H1 (cell line): ENCODE results near the gene DKK1. TPM values are rescaled to one million over a fixed set of nuclear protein-coding genes. Genes with fewer than 3 reads are reported as not detected.

Experiments used
- CTCF ChIA-PET: fragments of 300-600 bp; sonication (Branson Sonifier 250); formaldehyde crosslinking; loops from one replicate; lab custom pipeline; 2021; ENCODE audit not compliant: partially characterized antibody; lab: Charles Lee
- POLR2A ChIA-PET: fragments of 300-600 bp; sonication (Branson Sonifier 250); formaldehyde crosslinking; loops from one replicate; lab custom pipeline; 2021; ENCODE audit warnings: inconsistent platforms; ENCODE audit not compliant: partially characterized antibody; lab: Charles Lee
- DNase-seq, 2 experiments: peaks; one replicate each; pipeline versions ENCODE4 v3.0.0 to v3.0.0-alpha.2; 2010 to 2022; ENCODE audit warnings: low spot score in 2 of 2, low read depth in 1 of 2, mixed read lengths in 1 of 2
- FAIRE-seq: peaks from 2 replicates; lab custom pipeline; 2011; peaks lifted over from hg19 to GRCh38; lab: Jason Lieb, UNC
- H2AFZ ChIP-seq: 2 replicates; pipeline ENCODE4 v1.8.1; 2012; ENCODE audit warnings: low read length, inconsistent platforms
- H2AK5ac ChIP-seq: 2 replicates; pipeline ENCODE4 v1.6.1; 2013; ENCODE audit warnings: low read depth, low read length
- H2BK120ac ChIP-seq: replicated peaks from 2 replicates; pipeline ENCODE3; 2013; ENCODE audit warnings: low read depth, low read length, inconsistent platforms
- H2BK12ac ChIP-seq: 2 replicates; pipeline ENCODE4 v1.6.1; 2013; ENCODE audit warnings: low read depth, low read length
- H2BK15ac ChIP-seq: 2 replicates; pipeline ENCODE4 v1.6.1; 2013; ENCODE audit warnings: low read length
- H2BK20ac ChIP-seq: 2 replicates; pipeline ENCODE4 v1.6.1; 2013; ENCODE audit warnings: low read length
- H2BK5ac ChIP-seq: 2 replicates; pipeline ENCODE4 v1.6.1; 2013; ENCODE audit warnings: low read depth, low read length
- H3K14ac ChIP-seq: 2 replicates; pipeline ENCODE4 v1.6.1; 2013; ENCODE audit warnings: inconsistent platforms; ENCODE audit not compliant: insufficient read length
- H3K18ac ChIP-seq: 2 replicates; pipeline ENCODE4 v1.6.1; 2013; ENCODE audit warnings: low read length; ENCODE audit errors: extremely low read depth
- H3K23ac ChIP-seq: 2 replicates; pipeline ENCODE4 v1.6.1; 2013; ENCODE audit warnings: inconsistent platforms; ENCODE audit not compliant: insufficient read length
- H3K23me2 ChIP-seq: 2 replicates; pipeline ENCODE4 v1.6.1; 2013; ENCODE audit warnings: low read depth, low read length
- H3K27ac ChIP-seq: 2 replicates; pipeline ENCODE4 v1.6.1; 2011; ENCODE audit warnings: low read depth, low read length, inconsistent platforms
- H3K27me3 ChIP-seq, 4 experiments: replicated peaks in 1 of 4; 1 replicate in 1 of 4; 2 replicates in 3 of 4; pipeline versions ENCODE4 v1.6.1 to v1.8.1; 2011 to 2013; ENCODE audit warnings: low read length in 3 of 4, mild to moderate bottlenecking in 3 of 4, inconsistent platforms in 2 of 4, mixed read lengths in 2 of 4, moderate library complexity in 1 of 4; ENCODE audit not compliant: control insufficient read depth in 3 of 4, insufficient read depth in 3 of 4; ENCODE audit errors: extremely low read depth in 1 of 4
- H3K36me3 ChIP-seq, 4 experiments: 2 replicates each; pipeline versions ENCODE4 v1.6.1 to v1.8.1; 2011 to 2013; ENCODE audit warnings: mild to moderate bottlenecking in 4 of 4, low read length in 3 of 4, moderate library complexity in 2 of 4, control low read depth in 1 of 4, inconsistent platforms in 1 of 4; ENCODE audit not compliant: insufficient read depth in 4 of 4, control insufficient read depth in 2 of 4
- H3K4ac ChIP-seq: replicated peaks from 2 replicates; pipeline ENCODE3; 2013; ENCODE audit warnings: low read length, low read depth, mixed read lengths, inconsistent platforms; ENCODE audit not compliant: insufficient read length
- H3K4me1 ChIP-seq, 4 experiments: replicated peaks in 1 of 4; 1 replicate in 1 of 4; 2 replicates in 3 of 4; pipeline versions ENCODE4 v1.6.1 to v1.8.1; 2011 to 2013; ENCODE audit warnings: low read length in 3 of 4, inconsistent platforms in 2 of 4, mixed read lengths in 1 of 4; ENCODE audit not compliant: insufficient read depth in 4 of 4, control insufficient read depth in 3 of 4
- H3K4me2 ChIP-seq, 2 experiments: 2 replicates each; pipeline versions ENCODE4 v1.6.1 to v1.8.1; 2011 to 2013; ENCODE audit warnings: low read depth in 2 of 2, low read length in 2 of 2, control low read depth in 1 of 2, inconsistent platforms in 1 of 2, mild to moderate bottlenecking in 1 of 2; ENCODE audit not compliant: insufficient read depth in 1 of 2
- H3K4me3 ChIP-seq, 4 experiments: fragments of 200-600, 300-600 bp in 1 of 4; sonication (generic), shearing (Covaris generic), sonication (Bioruptor Twin) in 1 of 4; 2 replicates each; pipeline versions ENCODE4 v1.5.1 to v1.8.1; 2011 to 2016; ENCODE audit warnings: low read length in 4 of 4, low read depth in 3 of 4, control low read depth in 2 of 4, inconsistent platforms in 2 of 4, mild to moderate bottlenecking in 2 of 4, mixed read lengths in 1 of 4, moderate library complexity in 1 of 4; ENCODE audit not compliant: insufficient read depth in 2 of 4; ENCODE audit errors: extremely low read depth in 1 of 4
- H3K56ac ChIP-seq: replicated peaks from 2 replicates; pipeline ENCODE3; 2013; ENCODE audit warnings: low read depth, mild to moderate bottlenecking, mixed read lengths, low read length, inconsistent platforms; ENCODE audit not compliant: insufficient read length
- H3K79me1 ChIP-seq: 2 replicates; pipeline ENCODE4 v1.6.1; 2013; ENCODE audit warnings: low read depth, low read length, control low read depth
- H3K79me2 ChIP-seq, 2 experiments: 2 replicates each; pipeline versions ENCODE4 v1.6.1 to v1.8.1; 2012 to 2013; ENCODE audit warnings: low read length in 2 of 2, mild to moderate bottlenecking in 2 of 2, inconsistent platforms in 1 of 2; ENCODE audit not compliant: insufficient read depth in 2 of 2, control insufficient read depth in 1 of 2
- H3K9ac ChIP-seq, 4 experiments: replicated peaks in 1 of 4; 1 replicate in 1 of 4; 2 replicates in 3 of 4; pipeline versions ENCODE4 v1.6.1 to v1.8.1; 2011 to 2013; ENCODE audit warnings: low read depth in 3 of 4, low read length in 3 of 4, control low read depth in 2 of 4, mild to moderate bottlenecking in 2 of 4, moderate library complexity in 2 of 4, inconsistent platforms in 1 of 4; ENCODE audit errors: extremely low read depth in 1 of 4
- H3K9me3 ChIP-seq, 2 experiments: 2 replicates each; pipeline versions ENCODE4 v1.6.1 to v1.8.1; 2012 to 2013; ENCODE audit warnings: mild to moderate bottlenecking in 2 of 2, moderate library complexity in 2 of 2, control low read depth in 1 of 2, inconsistent platforms in 1 of 2, low read depth in 1 of 2, low read length in 1 of 2, mixed read lengths in 1 of 2; ENCODE audit not compliant: insufficient read depth in 2 of 2
- H4K20me1 ChIP-seq, 2 experiments: replicated peaks in 1 of 2; 2 replicates each; pipeline versions ENCODE3 to v1.8.1; 2011 to 2013; ENCODE audit warnings: inconsistent platforms in 2 of 2, low read length in 2 of 2, mild to moderate bottlenecking in 1 of 2; ENCODE audit not compliant: insufficient read depth in 2 of 2, control insufficient read depth in 1 of 2
- H4K5ac ChIP-seq: 2 replicates; pipeline ENCODE4 v1.6.1; 2013; ENCODE audit warnings: low read length, low read depth, mixed read lengths, inconsistent platforms; ENCODE audit not compliant: insufficient read length
- H4K8ac ChIP-seq: 2 replicates; pipeline ENCODE4 v1.8.0; 2013; ENCODE audit warnings: mild to moderate bottlenecking, moderate library complexity, low read length, inconsistent platforms; ENCODE audit not compliant: insufficient read depth; ENCODE audit errors: extremely low read depth
- H4K91ac ChIP-seq: replicated peaks from 2 replicates; pipeline ENCODE3; 2013; ENCODE audit warnings: low read length, mixed read lengths, inconsistent platforms; ENCODE audit not compliant: insufficient read length
- CTBP2 ChIP-seq: IDR thresholded peaks from 2 replicates; pipeline ENCODE4 v1.7.0; 2011; ENCODE audit warnings: borderline replicate concordance, mild to moderate bottlenecking, moderate library complexity, mixed read lengths, low read length; ENCODE audit not compliant: insufficient read depth, insufficient read length
- EZH2 ChIP-seq: fragments of 200-600 bp; sonication (generic); IDR thresholded peaks from 2 replicates; pipeline ENCODE4 v1.7.1; 2012; ENCODE audit warnings: low read depth, mild to moderate bottlenecking, moderate library complexity, low read length, inconsistent platforms; ENCODE audit not compliant: severe bottlenecking
- KDM1A ChIP-seq: fragments of 200-600, 300-600 bp; sonication (generic); IDR thresholded peaks from 2 replicates; pipeline ENCODE4 v1.7.1; 2016; ENCODE audit warnings: mild to moderate bottlenecking, low read length, borderline replicate concordance
- POLR2AphosphoS5 ChIP-seq: IDR thresholded peaks from 2 replicates; pipeline ENCODE4 v1.6.1; 2011; ENCODE audit warnings: low read depth, low read length
- WGBS, 2 experiments: shearing (Covaris generic) in 1 of 2; methylation state at CpG; one replicate each; pipeline versions ENCODE4 v1.1.6 to v1.1.7; 2013 to 2015; ENCODE audit warnings: low lambda C conversion rate in 2 of 2, mixed read lengths in 2 of 2, inconsistent platforms in 1 of 2, low coverage in 1 of 2, missing lambda C conversion rate in 1 of 2; ENCODE audit not compliant: insufficient replicate concordance in 2 of 2, insufficient coverage in 1 of 2, insufficient read length in 1 of 2; ENCODE audit errors: extremely low coverage in 1 of 2, missing lambda C conversion rate in 1 of 2; 5-methylcytosine and 5-hydroxymethylcytosine counted together
- polyA plus RNA-seq, 7 experiments: library from polyadenylated mRNA; depleted of rRNA in 3 of 7; stranded (reverse) in 5 of 7; unstranded in 2 of 7; fragments of >200 nt in 5 of 7; fragments of 200-250 nt in 2 of 7; gene quantifications; 1 replicate in 5 of 7; 2 replicates in 1 of 7; 4 replicates in 1 of 7; pipeline versions ENCODE4 v1.2.1 to v1.2.3, GENCODE V29; 2011 to 2013; ENCODE audit warnings: missing spikeins in 2 of 7, mixed read lengths in 2 of 7
- total RNA-seq: library from RNA; stranded (reverse); fragmentation: NEBNext Ultra II Directional; extraction: Animal tissue kit (Norgen Biotek cat#: 25700); gene quantifications from 2 replicates; pipeline ENCODE4 v1.2.1, GENCODE V29; 2021

Gene DKK1
- total and polyA plus RNA-seq, 2 of the 8 experiments (the other 6 are each of a cell fraction or from before 2014, with no cell fraction given): 0.36 to 0.61 TPM

DNA sequence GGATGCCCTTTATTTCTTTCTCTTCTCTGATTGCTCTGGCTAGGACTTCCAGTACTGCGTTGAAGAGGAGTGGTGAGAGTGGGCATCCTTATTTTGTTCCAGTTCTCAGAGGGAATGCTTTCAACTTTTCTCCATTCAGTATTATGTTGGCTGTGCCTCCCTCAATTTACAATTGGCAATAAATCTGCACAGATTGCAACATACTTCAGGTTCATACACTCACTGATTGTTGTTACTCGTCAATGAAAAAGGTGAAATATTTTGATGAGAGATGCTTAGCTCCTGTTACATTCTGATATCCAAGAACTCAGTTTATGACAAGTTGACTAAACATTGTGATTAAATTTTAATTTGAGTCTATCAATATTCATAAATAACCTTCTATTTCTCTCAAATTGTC is 37.9 kb upstream of the DKK1 start:
- H3K36me3 ChIP-seq: peaks cover 0 to 2% (median 0%) of the 10 kb centered on the region in 4 experiments; a peak in 1 of 8 replicates
- H3K4ac ChIP-seq: no peak overlapping the region
- no peak overlapping the region for H2BK15ac ChIP-seq
- no peaks in the 10 kb centered on the region for H3K4me1 ChIP-seq
- no peak overlapping the region for H3K4me2 ChIP-seq
- DNase-seq: no peak
- ChIA-PET POLR2A (no interaction called here), CTCF (interaction anchor here (0.9 kb wide), 1 partner anchor 213 kb away, joined by 6 read pairs; no protein-coding TSS in a partner anchor)
- no peak overlapping the region for H4K8ac ChIP-seq
- no peak overlapping the region for H3K56ac ChIP-seq
- H3K79me2 ChIP-seq: no peaks in the 10 kb centered on the region
- H3K27ac ChIP-seq: no peak overlapping the region
- no peak overlapping the region for H2AFZ ChIP-seq
- no peaks in the 10 kb centered on the region for H3K23me2 ChIP-seq
- H3K79me1 ChIP-seq: no peaks in the 10 kb centered on the region
- no peaks in the 10 kb centered on the region for H4K20me1 ChIP-seq
- H4K91ac ChIP-seq: no peak overlapping the region
- FAIRE-seq: no peak
- no peak overlapping the region for H3K9ac ChIP-seq
- no peak overlapping the region for H3K14ac ChIP-seq
- H3K23ac ChIP-seq: no peak overlapping the region
- H3K4me3 ChIP-seq: no peak overlapping the region
- no peak overlapping the region for H2BK20ac ChIP-seq
- H2AK5ac ChIP-seq: no peak overlapping the region
- 84% methylated on average over 2 of the region's 2 CpGs; no CpG with 5 or more reads in 1 of the 2 experiments for WGBS, 2 experiments
- no peak overlapping the region for H4K5ac ChIP-seq
- H3K9me3 ChIP-seq: no peaks in the 10 kb centered on the region; a peak in 1 of 4 replicates
- no peak overlapping the region for H2BK5ac ChIP-seq
- no peaks in the 10 kb centered on the region for H3K27me3 ChIP-seq
- H3K18ac ChIP-seq: no peak overlapping the region
- no peak overlapping the region for H2BK12ac ChIP-seq
- H2BK120ac ChIP-seq: no peak overlapping the region
- no peak for TF ChIP-seq KDM1A
- TF ChIP-seq CTBP2: no peak
- TF ChIP-seq POLR2AphosphoS5: no peak
- TF ChIP-seq EZH2: no peak
